Mesendoderm (in vitro differentiated cells): ENCODE results near the gene ERC1.

Experiments used
- DNase-seq: peaks from one replicate; pipeline ENCODE4 v3.0.0; 2013
- H2AK5ac ChIP-seq: 2 replicates; pipeline ENCODE4 v1.6.1; 2013; ENCODE audit warnings: low read length, inconsistent platforms
- H2BK120ac ChIP-seq: 2 replicates; pipeline ENCODE4 v1.6.1; 2013; ENCODE audit warnings: low read depth, mild to moderate bottlenecking, low read length, moderate library complexity, mixed read lengths
- H2BK15ac ChIP-seq: replicated peaks from 2 replicates; pipeline ENCODE4 v1.6.1; 2013; ENCODE audit warnings: low read depth, mild to moderate bottlenecking, moderate library complexity
- H2BK5ac ChIP-seq: 2 replicates; pipeline ENCODE4 v1.6.1; 2013; ENCODE audit warnings: low read length, inconsistent platforms
- H3K18ac ChIP-seq: 2 replicates; pipeline ENCODE4 v1.6.1; 2013; ENCODE audit warnings: mild to moderate bottlenecking, low read length, mixed read lengths
- H3K23ac ChIP-seq: one replicate; pipeline ENCODE4 v1.6.1; 2013; ENCODE audit warnings: low read length
- H3K27ac ChIP-seq: 2 replicates; pipeline ENCODE4 v1.5.1; 2013; ENCODE audit warnings: low read depth, mild to moderate bottlenecking, inconsistent platforms, low read length, moderate library complexity
- H3K27me3 ChIP-seq: 2 replicates; pipeline ENCODE4 v1.6.1; 2013; ENCODE audit warnings: low read length, control low read depth, mild to moderate bottlenecking, inconsistent platforms; ENCODE audit not compliant: insufficient read depth, poor library complexity
- H3K36me3 ChIP-seq: 2 replicates; pipeline ENCODE4 v1.6.1; 2013; ENCODE audit warnings: low read length, inconsistent platforms; ENCODE audit not compliant: control insufficient read depth, insufficient read depth
- H3K4ac ChIP-seq: one replicate; pipeline ENCODE4 v1.6.1; 2013; ENCODE audit warnings: low read depth, mild to moderate bottlenecking, low read length, moderate library complexity
- H3K4me1 ChIP-seq: 2 replicates; pipeline ENCODE4 v1.6.1; 2013; ENCODE audit warnings: low read depth, low read length, inconsistent platforms; ENCODE audit not compliant: control insufficient read depth
- H3K4me2 ChIP-seq: 2 replicates; pipeline ENCODE4 v1.6.1; 2013; ENCODE audit warnings: low read length
- H3K4me3 ChIP-seq: 2 replicates; pipeline ENCODE4 v1.5.1; 2013; ENCODE audit warnings: mild to moderate bottlenecking, low read length
- H3K56ac ChIP-seq: one replicate; pipeline ENCODE4 v1.6.1; 2013; ENCODE audit warnings: low read length
- H3K79me1 ChIP-seq: 2 replicates; pipeline ENCODE4 v1.6.1; 2013; ENCODE audit warnings: low read length, inconsistent platforms
- H3K79me2 ChIP-seq: 2 replicates; pipeline ENCODE4 v1.6.1; 2013; ENCODE audit warnings: mild to moderate bottlenecking, low read length; ENCODE audit not compliant: control insufficient read depth, insufficient read depth
- H3K9ac ChIP-seq: 2 replicates; pipeline ENCODE4 v1.6.1; 2013; ENCODE audit warnings: low read length, inconsistent platforms
- H4K5ac ChIP-seq: one replicate; pipeline ENCODE4 v1.6.1; 2013; ENCODE audit warnings: low read length
- H4K8ac ChIP-seq: one replicate; pipeline ENCODE4 v1.6.1; 2013; ENCODE audit warnings: low read depth, mild to moderate bottlenecking, control low read depth, low read length, moderate library complexity
- WGBS: extraction: QIAGEN DNeasy Blood & Tissue Kit; methylation state at CpG from one replicate; pipeline ENCODE4 v1.1.7; 2013; ENCODE audit warnings: low lambda C conversion rate, missing lambda C conversion rate; ENCODE audit not compliant: insufficient coverage; ENCODE audit errors: extremely low coverage; 5-methylcytosine and 5-hydroxymethylcytosine counted together

Gene ERC1

DNA sequence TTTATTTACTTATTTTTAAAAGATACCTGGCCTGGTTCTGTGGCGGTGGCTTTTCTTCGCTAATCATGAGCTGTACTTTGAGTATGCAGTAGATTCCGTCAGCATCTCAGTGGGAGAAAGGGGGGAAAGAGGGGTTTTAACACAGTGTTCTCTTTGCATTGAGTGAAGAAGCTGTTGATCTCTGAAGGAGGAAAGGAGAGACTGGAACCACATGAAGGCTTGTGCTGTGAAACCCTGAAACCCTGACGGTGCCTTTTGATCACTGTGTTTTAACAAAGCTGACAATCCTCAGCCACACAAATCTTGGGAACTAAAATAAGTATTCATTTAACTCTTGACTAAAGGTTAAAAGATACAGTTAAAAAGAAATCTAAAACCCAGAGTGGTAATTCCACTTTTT lies 353.2 kb downstream of the ERC1 start:
- H3K4ac ChIP-seq, result no peak overlapping the region
- no peak overlapping the region for H3K4me2 ChIP-seq
- H3K79me2 ChIP-seq, result no peaks in the 10 kb centered on the region
- H2BK15ac ChIP-seq, result no peak overlapping the region
- H2AK5ac ChIP-seq, result no peak overlapping the region
- no peaks in the 10 kb centered on the region for H3K79me1 ChIP-seq
- WGBS, result no CpG with 5 or more reads among the region's 4 CpGs
- H3K4me3 ChIP-seq, result no peak overlapping the region
- DNase-seq, result no peak
- H4K8ac ChIP-seq, result no peak overlapping the region
- H2BK5ac ChIP-seq, result no peak overlapping the region
- no peak overlapping the region for H3K27ac ChIP-seq
- H3K18ac ChIP-seq, result no peak overlapping the region
- no peak overlapping the region for H4K5ac ChIP-seq
- no peaks in the 10 kb centered on the region for H3K27me3 ChIP-seq
- H2BK120ac ChIP-seq, result no peak overlapping the region
- H3K4me1 ChIP-seq, result no peaks in the 10 kb centered on the region
- H3K56ac ChIP-seq, result no peak overlapping the region
- no peaks in the 10 kb centered on the region for H3K36me3 ChIP-seq
- H3K9ac ChIP-seq, result no peak overlapping the region
- no peak overlapping the region for H3K23ac ChIP-seq

GRCh38 chr12:1346126-1346525 lies 355.1 kb downstream of the ERC1 start:
- H3K18ac ChIP-seq, result no peak overlapping the region
- H3K4me2 ChIP-seq, result no peak overlapping the region
- H3K79me2 ChIP-seq, result no peaks in the 10 kb centered on the region
- H2AK5ac ChIP-seq, result no peak overlapping the region
- H3K56ac ChIP-seq, result no peak overlapping the region
- H3K9ac ChIP-seq, result no peak overlapping the region
- no peaks in the 10 kb centered on the region for H3K27me3 ChIP-seq
- no CpG with 5 or more reads among the region's 1 CpG for WGBS
- no peak overlapping the region for H3K4me3 ChIP-seq
- no peak overlapping the region for H3K4ac ChIP-seq
- no peak overlapping the region for H3K27ac ChIP-seq
- H3K79me1 ChIP-seq, result no peaks in the 10 kb centered on the region
- H3K23ac ChIP-seq, result no peak overlapping the region
- H4K5ac ChIP-seq, result no peak overlapping the region
- no peaks in the 10 kb centered on the region for H3K4me1 ChIP-seq
- H4K8ac ChIP-seq, result no peak overlapping the region
- DNase-seq, result no peak
- no peak overlapping the region for H2BK120ac ChIP-seq
- no peak overlapping the region for H2BK15ac ChIP-seq
- no peaks in the 10 kb centered on the region for H3K36me3 ChIP-seq
- no peak overlapping the region for H2BK5ac ChIP-seq

DNA sequence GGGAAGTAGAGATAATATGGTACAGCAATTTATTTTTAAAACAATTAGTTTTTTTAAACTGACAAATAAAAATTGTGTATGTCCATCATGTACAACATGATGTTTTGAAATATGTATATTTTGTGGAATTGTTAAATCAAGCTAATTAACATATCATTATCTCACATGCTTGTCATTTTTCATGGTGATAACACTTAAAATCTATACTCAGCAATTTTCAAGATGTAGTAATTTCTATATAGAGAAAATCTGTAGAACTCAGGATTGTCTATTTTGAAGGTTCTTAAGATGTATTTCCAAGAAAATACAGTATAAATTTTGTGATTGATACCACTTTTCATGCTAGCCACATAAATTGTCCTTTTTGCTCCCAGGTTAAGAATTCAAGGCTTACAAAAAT lies 356.3 kb downstream of the ERC1 start:
- H2AK5ac ChIP-seq, result no peak overlapping the region
- H4K8ac ChIP-seq, result no peak overlapping the region
- no peak overlapping the region for H3K4me2 ChIP-seq
- no peaks in the 10 kb centered on the region for H3K27me3 ChIP-seq
- H3K23ac ChIP-seq, result no peak overlapping the region
- H2BK120ac ChIP-seq, result no peak overlapping the region
- no peaks in the 10 kb centered on the region for H3K79me2 ChIP-seq
- H3K4me3 ChIP-seq, result no peak overlapping the region
- H3K4me1 ChIP-seq, result no peaks in the 10 kb centered on the region
- DNase-seq, result no peak
- H3K27ac ChIP-seq, result no peak overlapping the region
- H2BK15ac ChIP-seq, result no peak overlapping the region
- H3K56ac ChIP-seq, result no peak overlapping the region
- H3K18ac ChIP-seq, result no peak overlapping the region
- no peaks in the 10 kb centered on the region for H3K36me3 ChIP-seq
- H4K5ac ChIP-seq, result no peak overlapping the region
- no peaks in the 10 kb centered on the region for H3K79me1 ChIP-seq
- no peak overlapping the region for H2BK5ac ChIP-seq
- no peak overlapping the region for H3K9ac ChIP-seq
- no peak overlapping the region for H3K4ac ChIP-seq

DNA sequence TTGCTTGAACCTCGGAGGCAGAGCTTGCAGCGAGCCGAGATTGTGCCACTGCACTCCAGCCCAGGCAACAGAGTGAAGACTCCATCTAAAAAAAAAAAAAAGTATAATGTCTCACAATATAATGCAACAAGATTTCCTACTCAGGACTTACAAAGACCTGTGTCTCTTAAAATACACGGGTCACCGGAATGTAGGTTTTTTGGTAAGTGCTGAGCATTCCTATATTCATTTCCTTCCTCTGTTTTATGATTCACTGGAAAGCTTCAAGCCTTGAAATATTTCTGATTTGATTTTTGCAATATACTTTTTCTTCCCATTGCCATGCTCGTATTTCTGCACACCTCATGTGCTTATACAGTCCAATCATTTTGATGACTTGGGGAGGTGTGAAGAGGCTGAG lies 357.6 kb downstream of the ERC1 start:
- Histone ChIP-seq H3K27me3 (no peaks in the 10 kb centered on the region), H2BK5ac (no peak overlapping the region), H3K9ac (no peak overlapping the region), H3K4ac (no peak overlapping the region), H3K56ac (no peak overlapping the region), H3K4me3 (no peak overlapping the region), H3K79me2 (no peaks in the 10 kb centered on the region), H3K79me1 (no peaks in the 10 kb centered on the region), H2BK15ac (no peak overlapping the region), H4K8ac (no peak overlapping the region), H3K36me3 (no peaks in the 10 kb centered on the region), H4K5ac (no peak overlapping the region), H2BK120ac (no peak overlapping the region), H3K27ac (no peak overlapping the region), H3K23ac (no peak overlapping the region), H3K18ac (no peak overlapping the region), H3K4me2 (no peak overlapping the region), H3K4me1 (no peaks in the 10 kb centered on the region), H2AK5ac (no peak overlapping the region)
- no CpG with 5 or more reads among the region's 6 CpGs for WGBS
- no peak for DNase-seq

GRCh38 chr12:1350055-1350933 lies 359.3 kb downstream of the ERC1 start:
- no peak overlapping the region for H3K18ac ChIP-seq
- no peaks in the 10 kb centered on the region for H3K27me3 ChIP-seq
- no peak overlapping the region for H3K4me3 ChIP-seq
- H3K36me3 ChIP-seq, result no peaks in the 10 kb centered on the region
- no CpG with 5 or more reads among the region's 6 CpGs for WGBS
- no peak overlapping the region for H2BK5ac ChIP-seq
- no peak overlapping the region for H3K4me2 ChIP-seq
- H3K27ac ChIP-seq, result no peak overlapping the region
- no peak overlapping the region for H3K23ac ChIP-seq
- no peak for DNase-seq
- H3K79me2 ChIP-seq, result no peaks in the 10 kb centered on the region
- H3K4ac ChIP-seq, result no peak overlapping the region
- no peak overlapping the region for H2BK120ac ChIP-seq
- no peak overlapping the region for H3K9ac ChIP-seq
- no peaks in the 10 kb centered on the region for H3K4me1 ChIP-seq
- H2AK5ac ChIP-seq, result no peak overlapping the region
- H3K79me1 ChIP-seq, result no peaks in the 10 kb centered on the region
- H4K5ac ChIP-seq, result no peak overlapping the region
- H4K8ac ChIP-seq, result no peak overlapping the region
- no peak overlapping the region for H3K56ac ChIP-seq
- no peak overlapping the region for H2BK15ac ChIP-seq

DNA sequence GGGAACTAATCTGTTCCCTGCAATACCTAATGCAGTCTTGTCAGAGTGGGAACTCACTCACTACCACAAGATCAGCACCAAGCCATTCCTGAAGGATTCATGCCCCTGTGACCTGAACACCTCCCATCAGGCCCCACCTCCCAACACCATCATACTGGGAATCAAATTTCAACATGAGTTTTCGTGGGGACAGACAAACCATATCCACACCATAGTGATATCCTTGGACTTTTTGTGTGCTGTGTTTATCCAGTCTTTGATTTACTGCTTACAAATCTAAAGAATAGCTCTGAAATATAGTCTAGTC lies 359.9 kb downstream of the ERC1 start:
- H2AK5ac ChIP-seq, result no peak overlapping the region
- H3K9ac ChIP-seq, result no peak overlapping the region
- no peak for DNase-seq
- no peaks in the 10 kb centered on the region for H3K27me3 ChIP-seq
- no peaks in the 10 kb centered on the region for H3K79me2 ChIP-seq
- H3K79me1 ChIP-seq, result no peaks in the 10 kb centered on the region
- no peak overlapping the region for H3K4ac ChIP-seq
- H3K23ac ChIP-seq, result no peak overlapping the region
- H4K5ac ChIP-seq, result no peak overlapping the region
- no peaks in the 10 kb centered on the region for H3K36me3 ChIP-seq
- H3K4me3 ChIP-seq, result no peak overlapping the region
- no peak overlapping the region for H3K18ac ChIP-seq
- no peaks in the 10 kb centered on the region for H3K4me1 ChIP-seq
- H2BK120ac ChIP-seq, result no peak overlapping the region
- no CpG with 5 or more reads among the region's 1 CpG for WGBS
- H4K8ac ChIP-seq, result no peak overlapping the region
- H3K4me2 ChIP-seq, result no peak overlapping the region
- no peak overlapping the region for H3K56ac ChIP-seq
- no peak overlapping the region for H3K27ac ChIP-seq
- no peak overlapping the region for H2BK15ac ChIP-seq
- H2BK5ac ChIP-seq, result no peak overlapping the region
